Hematopoietic multipotent progenitor cell treated with erythropoietin and hydrocortisone succinate and interleukin-3 and kit ligand, for 6 days (in vitro differentiated cells): ENCODE data around the gene LIN7C.
"Not testable (repeated sequence)": the region's sequence is repeated elsewhere in the genome, so short reads cannot be mapped to it uniquely, and the experiment has no call there.

ENCODE experiments used
- DNase-seq: peaks from one replicate; pipeline ENCODE4 v3.0.0-alpha.2; 2015

LIN7C gene

GRCh38 chr11:27468995-27469695 lies 37.4 kb downstream of the LIN7C start:
- DNase-seq = no peak

DNA sequence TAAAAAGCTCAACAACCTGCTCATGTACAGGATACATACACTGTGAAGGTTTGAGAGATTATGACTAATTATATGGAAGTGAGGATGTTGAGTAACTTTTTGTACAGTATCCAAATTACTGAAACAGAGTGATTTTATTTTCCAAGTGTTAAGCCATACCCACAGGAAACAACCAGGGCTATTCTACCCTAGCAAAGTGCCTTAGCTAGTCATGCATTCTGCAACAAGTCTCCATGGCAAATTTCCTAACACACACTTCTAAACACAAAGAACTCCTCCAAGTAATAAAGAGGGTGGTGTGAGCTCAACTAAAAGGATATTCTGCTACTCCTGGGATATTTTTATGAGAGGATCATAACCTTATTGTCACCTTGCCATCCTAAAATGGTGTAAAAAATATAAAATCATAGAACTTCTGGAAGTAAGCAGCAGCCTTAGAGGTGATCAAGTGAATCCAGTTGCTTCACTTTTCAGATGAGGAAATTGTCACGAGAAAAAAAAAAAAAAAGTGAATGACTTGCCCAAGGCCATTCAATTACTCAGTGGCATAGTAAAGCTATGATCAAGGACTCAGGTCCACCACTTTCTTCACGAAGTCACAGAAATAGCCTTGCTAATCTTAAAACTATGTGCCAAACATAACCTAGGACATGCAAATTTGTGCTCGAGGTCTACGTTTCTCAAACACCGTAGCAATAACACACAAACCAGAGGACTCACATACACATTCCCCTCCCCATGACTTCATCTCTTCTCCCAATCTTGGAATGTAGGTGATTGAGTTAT lies 38.2 kb downstream of the LIN7C start:
- no peak for DNase-seq

- DNase-seq = no peak
These were observed 39.2 kb downstream of the LIN7C start for GRCh38 chr11:27467181-27467913.

DNA sequence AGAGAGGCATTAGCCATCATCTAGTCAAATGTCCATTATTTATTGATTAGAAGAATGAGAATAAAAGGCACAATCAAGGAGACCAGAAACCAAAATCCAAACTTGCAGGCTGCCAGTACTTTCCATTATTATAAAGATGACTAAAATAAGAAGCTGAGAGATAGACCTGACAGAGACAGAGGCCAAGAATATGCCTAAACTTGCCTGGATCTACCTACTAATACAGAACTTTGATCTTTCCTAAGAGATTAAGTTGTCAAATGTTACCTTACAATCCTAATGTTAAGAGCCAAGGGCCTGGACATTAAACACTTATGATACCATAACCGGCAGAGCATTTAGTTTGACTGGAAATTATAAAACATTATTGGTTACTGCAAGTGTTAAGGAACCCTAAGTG lies 40.2 kb downstream of the LIN7C start:
- DNase-seq = no peak

GRCh38 chr11:27465629-27466028 lies 40.9 kb downstream of the LIN7C start:
- DNase-seq = no peak

GRCh38 chr11:27464909-27465308 lies 41.7 kb downstream of the LIN7C start:
- no peak for DNase-seq

DNA sequence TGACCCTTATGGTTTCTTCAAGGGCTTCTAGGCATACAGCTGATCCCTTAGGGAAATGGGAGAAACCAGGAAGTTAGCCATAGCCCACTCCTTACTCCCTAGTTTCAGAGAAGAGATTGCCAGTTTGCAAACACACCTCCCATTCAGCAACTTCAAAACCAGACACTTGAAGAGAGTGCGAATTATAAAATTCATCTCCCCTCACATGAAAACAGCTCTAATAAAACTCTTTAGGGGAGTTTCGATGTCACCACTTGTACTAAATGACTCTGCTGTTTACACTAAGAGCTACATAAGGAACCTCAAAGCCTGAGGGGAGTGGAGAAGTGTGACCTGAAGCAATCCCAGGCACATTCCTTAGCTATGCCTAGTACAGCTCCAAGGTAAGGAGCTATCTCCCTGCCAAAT lies 42.3 kb downstream of the LIN7C start:
- DNase-seq = no peak

- DNase-seq = no peak
These were observed 44.0 kb downstream of the LIN7C start for GRCh38 chr11:27462543-27462942.

DNA sequence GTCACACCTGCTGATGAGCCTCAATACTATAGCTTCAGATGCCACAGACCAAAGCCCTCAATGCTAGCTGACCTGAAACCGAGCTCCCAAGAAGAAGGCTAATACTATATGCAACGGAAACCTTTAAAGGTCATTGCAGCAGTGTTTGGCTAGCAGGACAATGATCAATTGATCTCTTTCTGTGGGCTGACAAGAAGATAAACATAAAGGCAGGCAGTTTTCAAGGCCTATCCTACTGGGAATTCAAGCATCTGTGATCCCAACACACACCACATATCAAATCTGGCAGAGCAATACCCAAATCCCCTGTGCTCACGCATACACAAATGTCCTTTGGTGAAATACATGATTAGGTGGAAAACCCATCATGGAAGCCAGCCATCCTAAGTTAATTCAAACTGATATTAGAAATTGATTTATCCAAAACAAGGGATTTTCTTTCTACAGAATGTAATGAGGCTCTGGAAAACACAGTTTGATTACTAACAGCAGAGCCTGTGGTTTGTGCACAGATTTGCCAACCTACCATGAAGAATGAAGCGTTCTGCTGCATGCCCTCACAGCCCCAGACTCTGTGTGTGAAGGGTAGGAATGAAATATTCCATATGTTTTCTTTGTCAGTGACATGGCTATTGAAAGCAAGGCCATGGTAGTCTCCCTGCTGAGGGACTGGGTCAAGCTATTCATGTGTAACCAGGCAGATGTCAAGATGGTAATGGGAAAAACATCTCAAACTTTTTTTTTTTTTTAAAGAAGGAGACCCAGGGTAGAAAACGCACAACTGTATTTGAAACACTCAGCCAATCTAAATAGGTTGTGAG lies 46.2 kb downstream of the LIN7C start:
- no peak for DNase-seq

DNA sequence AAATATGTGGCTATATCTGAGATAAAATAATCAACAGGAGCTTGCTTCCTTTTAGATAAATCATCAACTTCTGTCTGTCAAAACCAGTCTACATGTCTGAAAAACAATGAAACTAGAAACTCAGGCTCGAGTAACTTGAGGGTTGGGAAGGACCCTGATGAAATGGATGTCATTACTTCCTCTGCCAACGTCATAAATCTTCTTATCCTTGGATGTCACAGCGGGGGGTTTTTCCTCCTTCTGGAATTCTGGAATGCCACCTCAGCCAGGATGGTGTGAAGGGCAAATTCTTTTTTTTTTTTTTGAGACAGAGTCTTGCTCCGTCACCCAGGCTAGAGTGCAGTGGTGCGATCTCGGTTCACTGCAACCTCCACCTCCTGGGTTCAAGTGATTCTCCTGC lies 47.4 kb downstream of the LIN7C start:
- DNase-seq = no peak

DNA sequence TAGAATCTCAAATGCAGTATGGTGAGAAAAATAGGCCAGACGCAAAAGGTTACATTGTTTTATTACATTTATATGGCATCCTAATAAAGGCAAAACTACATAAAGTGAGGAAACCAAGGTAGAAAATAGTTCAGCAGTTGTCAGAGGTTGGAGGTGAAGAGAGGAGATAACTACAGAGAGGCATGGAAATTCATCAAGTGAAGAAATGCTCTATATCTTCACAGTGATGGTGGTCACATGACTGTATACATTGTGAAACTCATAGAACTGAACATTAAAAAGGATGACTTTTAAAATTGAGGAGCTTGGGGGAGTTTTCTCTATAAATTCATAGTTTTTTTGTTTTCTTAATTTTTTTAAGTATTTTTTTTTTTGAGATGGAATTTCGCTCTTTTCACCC lies 48.4 kb downstream of the LIN7C start:
- no peak for DNase-seq

DNA sequence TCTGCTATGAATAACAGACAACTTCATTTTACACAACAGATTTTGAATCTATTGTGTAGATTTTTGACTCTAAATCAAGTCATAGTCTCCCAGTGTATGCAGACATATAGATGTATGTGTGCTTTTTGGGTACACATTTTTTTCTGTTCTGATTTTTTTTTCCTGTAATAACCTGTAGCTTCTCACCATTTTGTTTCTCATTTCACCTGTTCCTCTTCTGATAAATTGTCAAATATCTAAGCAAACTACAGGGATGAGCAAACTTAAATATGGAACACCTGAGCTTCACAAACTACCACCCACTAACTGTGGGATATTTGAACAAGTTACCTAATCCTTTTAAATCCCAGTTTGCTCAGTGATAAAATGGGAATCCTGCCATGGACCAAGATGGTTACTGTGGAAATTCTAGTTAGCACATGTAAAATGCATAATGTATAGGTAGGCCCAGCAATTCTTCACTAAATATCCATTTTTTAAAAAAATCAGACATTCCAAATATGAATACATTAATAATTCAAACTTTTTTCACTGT lies 49.7 kb downstream of the LIN7C start:
- DNase-seq = no peak

DNA sequence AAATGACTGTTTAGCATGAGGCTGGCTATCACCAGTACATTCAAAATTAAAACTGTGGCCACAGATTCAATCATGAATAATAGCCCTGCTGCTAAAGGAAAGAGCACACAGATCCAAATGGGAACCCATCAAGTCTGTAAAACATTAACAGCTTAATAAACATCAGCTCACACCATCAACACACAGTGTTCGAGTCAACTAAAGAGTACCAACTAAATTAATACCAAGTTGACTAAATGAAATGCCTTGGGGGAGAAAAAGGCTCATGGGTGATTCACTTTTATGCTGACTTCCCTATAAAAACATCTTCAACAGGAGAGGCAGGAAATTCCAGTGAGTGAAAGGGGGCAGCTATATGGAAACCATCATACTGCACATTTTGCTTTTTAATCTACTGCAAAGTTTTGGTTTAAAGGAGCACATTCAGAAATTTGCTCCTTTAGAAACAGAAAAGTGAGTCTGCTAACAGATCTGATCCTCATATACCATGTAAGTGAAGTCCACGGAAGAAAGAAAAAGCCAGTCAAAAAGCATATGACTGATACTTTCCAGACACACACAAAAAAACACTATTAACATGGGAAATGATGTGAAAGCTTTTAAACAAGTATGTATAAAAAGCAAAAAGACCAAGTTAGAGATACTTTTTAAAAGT lies 50.3 kb downstream of the LIN7C start:
- no peak for DNase-seq

DNA sequence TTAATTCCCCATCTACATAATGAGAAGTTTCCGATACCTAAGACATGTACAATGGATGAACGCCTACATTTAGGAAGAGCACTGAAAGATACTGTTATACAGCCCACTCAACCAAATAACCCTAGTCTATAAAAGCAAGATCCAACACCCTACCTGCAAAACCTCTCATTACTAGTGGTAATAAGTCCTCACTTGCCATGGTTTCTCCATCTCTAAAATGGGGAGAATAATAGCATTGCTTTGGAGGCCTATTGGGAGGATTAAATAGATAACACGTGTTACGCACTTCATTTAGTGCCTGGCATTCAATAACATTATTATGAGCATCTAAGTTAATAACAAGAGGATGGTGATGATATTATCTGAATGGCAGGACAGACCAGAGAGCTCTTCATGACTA lies 50.9 kb downstream of the LIN7C start:
- DNase-seq = no peak

GRCh38 chr11:27453701-27454100 lies 52.9 kb downstream of the LIN7C start:
- no peak for DNase-seq

DNA sequence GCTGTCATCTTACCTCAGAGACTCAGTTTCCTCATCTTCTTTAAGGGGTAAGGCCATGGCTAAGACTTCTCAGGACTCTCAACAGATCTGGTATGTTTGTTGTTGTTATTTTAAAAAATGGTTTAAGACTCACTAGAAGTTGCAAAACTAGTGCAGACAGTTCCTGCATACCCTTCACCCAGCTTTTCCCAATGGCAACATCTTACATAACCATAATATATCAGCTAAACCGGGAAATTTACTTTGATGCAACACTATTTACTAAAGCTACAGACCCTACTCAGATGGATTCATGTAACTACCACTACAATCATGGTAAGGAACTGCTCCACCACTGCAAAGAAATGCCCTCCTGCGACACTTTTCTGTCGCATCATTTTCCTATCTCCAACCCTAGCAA lies 54.4 kb downstream of the LIN7C start:
- no peak for DNase-seq

DNA sequence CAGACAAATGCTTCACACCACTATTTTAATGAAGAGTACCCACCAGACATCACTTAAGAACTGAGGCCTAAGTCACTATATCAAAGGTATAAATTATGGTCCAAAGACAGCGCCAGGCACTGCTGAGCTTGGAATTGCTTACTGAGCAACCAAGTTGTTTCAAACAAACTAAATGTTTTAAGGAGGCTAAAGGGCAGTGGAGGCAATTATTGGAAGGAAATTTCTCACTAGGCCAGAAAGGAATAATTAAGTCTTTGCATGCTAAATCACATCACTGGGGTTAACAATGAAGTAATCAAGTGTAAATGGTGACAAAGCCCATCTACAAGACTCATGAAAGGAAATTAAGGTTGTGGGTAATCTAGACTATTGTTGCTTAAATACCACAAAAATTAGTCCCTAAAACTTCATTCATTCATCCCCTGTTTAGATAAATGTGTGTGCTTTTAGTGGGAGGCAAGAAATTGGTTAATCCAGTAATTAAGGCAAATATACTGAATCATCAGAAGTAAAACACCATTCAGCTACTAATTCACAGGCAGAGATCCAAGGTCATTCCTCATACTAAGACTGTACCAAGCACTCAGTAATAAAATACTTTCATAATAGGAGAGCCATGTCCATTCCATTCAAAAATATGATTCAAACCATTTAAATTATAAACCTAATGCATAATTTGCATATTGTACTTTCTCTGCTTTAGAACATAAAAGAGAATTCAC lies 55.2 kb downstream of the LIN7C start:
- no peak for DNase-seq

DNA sequence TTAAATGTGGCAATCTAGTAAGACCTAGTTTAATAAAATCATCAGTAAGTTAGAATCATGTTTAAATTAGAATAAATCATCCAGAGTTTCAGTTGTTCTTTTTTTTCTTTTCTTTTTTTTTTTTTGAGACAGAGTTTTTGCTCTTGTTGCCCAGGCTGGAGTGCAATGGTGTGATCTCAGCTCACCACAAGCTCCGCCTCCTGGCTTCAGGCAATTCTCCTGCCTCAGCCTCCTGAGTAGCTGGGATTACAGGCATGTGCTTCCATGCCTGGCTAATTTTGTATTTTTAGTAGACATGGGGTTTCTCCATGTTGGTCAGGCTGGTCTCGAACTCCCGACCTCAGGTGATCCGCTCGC lies 58.4 kb downstream of the LIN7C start:
- not testable (repeated sequence) for DNase-seq

DNA sequence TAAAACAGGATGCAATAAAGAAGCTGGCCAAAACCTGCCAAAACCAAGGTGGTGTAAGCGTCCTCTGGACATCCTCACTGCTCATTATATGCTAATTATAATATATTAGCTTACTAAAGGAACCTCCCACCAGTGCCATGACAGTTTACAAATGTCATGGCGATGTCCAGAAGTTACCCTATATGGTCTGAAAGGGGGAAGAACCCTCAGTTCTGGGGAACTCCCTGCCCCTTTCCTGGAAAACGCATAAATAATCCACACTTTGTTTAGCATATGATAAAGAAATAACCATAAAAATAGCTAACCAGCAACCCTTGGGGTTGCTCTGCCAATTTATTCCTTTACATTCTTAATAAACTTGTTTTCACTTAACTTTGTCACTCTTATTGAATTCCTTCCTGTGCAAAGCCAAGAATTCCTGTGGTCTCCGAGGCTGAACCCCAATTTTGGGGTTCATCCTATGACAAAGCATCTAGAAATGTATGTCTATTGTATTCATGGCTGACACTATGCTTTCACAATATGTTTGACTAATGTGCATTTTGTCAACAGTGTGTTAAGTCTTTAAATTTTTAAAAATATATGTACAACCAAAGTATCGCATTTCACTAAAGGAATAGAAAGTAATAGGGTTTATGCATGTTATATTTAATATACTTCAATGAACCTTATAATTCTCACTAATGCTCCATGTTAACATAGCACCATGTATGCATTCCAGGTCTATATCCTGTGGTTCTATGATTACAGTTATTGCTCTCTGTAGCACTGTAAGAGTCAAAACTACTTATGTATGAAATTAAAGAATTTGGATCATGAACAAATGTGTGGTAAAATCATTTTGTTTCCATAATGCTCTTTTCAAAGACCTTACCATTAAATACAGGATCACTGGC lies 59.0 kb downstream of the LIN7C start:
- DNase-seq = no peak

DNA sequence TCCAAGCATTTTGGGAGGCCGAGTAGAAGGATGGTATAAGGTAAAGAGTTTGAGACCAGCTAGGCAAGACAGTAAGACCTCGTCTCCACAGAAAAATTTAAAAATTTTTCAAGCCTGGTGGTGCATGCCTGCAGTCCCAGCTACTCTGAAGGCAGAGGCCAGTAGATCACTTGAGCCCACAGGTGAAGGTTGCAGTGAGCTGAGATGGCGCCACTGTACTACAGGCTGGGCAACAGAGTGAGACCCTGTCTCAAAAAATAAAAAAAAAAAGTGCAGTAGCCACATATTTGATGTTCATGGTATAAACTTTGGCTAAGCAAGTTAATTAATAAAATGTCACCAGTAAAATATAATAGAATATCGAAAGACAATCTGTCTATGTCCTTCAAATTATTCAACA lies 60.9 kb downstream of the LIN7C start:
- no peak for DNase-seq
